OCI-LY7 (cell line): ENCODE measurements around the gene SLAMF1.

Source experiments
- EZH2phosphoT487 ChIP-seq: fragments of 200-600 bp; sonication (generic); IDR thresholded peaks from 2 replicates; pipeline ENCODE4 v1.6.1; 2018; ENCODE audit warnings: low read depth, borderline replicate concordance, mild to moderate bottlenecking, mixed run types, antibody characterized with exemption, low read length, moderate library complexity, mixed read lengths
- TF ChIP-seq, protein P1 (sequence below): fragments of 200-600 bp; sonication (generic); conservative IDR thresholded peaks from 2 replicates; pipeline ENCODE4 v1.5.1; 2014; ENCODE audit warnings: mild to moderate bottlenecking, antibody characterized with exemption, low read length, moderate library complexity, mixed read lengths

DNA sequence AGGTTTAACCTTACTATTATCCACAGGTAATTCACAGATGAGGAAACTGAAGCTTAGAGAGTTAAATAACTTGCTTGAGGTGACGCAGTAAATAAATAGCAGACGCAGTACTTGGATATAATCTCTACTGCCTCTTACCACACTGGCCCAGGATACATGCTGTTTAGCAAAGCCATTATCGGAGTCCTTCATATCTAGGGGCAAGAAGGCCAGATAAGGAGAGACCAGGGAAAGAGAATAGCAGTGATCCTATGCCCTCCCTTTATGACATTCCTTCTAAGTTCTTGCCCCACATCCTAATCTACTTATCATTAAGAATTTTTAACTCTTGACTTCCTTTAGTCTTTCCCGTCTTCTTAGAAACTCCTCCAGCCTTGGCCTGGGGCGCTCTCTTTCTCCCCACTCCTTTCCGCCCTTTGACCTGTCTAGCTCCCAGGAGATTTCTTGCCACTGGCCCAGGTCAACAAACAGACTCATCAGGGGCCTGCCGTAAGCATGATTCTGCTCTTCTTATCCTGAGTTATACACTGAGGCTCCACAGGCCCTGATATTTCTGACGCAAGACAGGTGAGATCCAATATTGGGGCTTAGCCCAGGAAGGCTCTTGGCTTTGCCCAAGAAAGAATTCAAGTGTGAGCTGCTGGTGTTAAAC, 11.4 kb upstream of the SLAMF1 start:
- TF ChIP-seq, protein P1, sequence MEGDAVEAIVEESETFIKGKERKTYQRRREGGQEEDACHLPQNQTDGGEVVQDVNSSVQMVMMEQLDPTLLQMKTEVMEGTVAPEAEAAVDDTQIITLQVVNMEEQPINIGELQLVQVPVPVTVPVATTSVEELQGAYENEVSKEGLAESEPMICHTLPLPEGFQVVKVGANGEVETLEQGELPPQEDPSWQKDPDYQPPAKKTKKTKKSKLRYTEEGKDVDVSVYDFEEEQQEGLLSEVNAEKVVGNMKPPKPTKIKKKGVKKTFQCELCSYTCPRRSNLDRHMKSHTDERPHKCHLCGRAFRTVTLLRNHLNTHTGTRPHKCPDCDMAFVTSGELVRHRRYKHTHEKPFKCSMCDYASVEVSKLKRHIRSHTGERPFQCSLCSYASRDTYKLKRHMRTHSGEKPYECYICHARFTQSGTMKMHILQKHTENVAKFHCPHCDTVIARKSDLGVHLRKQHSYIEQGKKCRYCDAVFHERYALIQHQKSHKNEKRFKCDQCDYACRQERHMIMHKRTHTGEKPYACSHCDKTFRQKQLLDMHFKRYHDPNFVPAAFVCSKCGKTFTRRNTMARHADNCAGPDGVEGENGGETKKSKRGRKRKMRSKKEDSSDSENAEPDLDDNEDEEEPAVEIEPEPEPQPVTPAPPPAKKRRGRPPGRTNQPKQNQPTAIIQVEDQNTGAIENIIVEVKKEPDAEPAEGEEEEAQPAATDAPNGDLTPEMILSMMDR = no peak
- no peak for TF ChIP-seq EZH2phosphoT487
